OCI-LY1 (cell line): ENCODE measurements around the gene AQP12A.
"Not testable (repeated sequence)": the region's sequence is repeated elsewhere in the genome, so short reads cannot be mapped to it uniquely, and the experiment has no call there.

Experiments used
- H2AFZ ChIP-seq: fragments of 200-600 bp; sonication (generic), shearing (Covaris generic); 2 replicates; pipeline ENCODE4 v1.6.0; 2014; ENCODE audit warnings: antibody characterized with exemption, mild to moderate bottlenecking, low read length
- H3F3A ChIP-seq: fragments of 200-600 bp; sonication (generic), shearing (Covaris generic); 2 replicates; pipeline ENCODE4 v1.6.0; 2014; ENCODE audit warnings: mild to moderate bottlenecking, antibody characterized with exemption, low read length, moderate library complexity; ENCODE audit not compliant: insufficient read depth
- H3K27ac ChIP-seq: fragments of 200-600 bp; sonication (generic); 2 replicates; pipeline ENCODE4 v1.5.1; 2014; ENCODE audit warnings: low read length, mixed run types, mild to moderate bottlenecking, low read depth; ENCODE audit not compliant: poor library complexity, severe bottlenecking
- H3K27me3 ChIP-seq: fragments of 200-600 bp; sonication (generic); 2 replicates; pipeline ENCODE4 v1.6.0; 2014; ENCODE audit warnings: antibody characterized with exemption, mild to moderate bottlenecking, low read length, moderate library complexity; ENCODE audit not compliant: insufficient read depth
- H3K36me3 ChIP-seq: fragments of 200-600 bp; sonication (generic); 2 replicates; pipeline ENCODE4 v1.6.1; 2014; ENCODE audit warnings: mild to moderate bottlenecking, antibody characterized with exemption, low read length, moderate library complexity, mixed read lengths; ENCODE audit not compliant: insufficient read depth
- H3K4me1 ChIP-seq: fragments of 200-600 bp; sonication (generic); 2 replicates; pipeline ENCODE4 v1.5.1; 2014; ENCODE audit warnings: mild to moderate bottlenecking, low read length, moderate library complexity; ENCODE audit not compliant: insufficient read depth, severe bottlenecking
- H3K4me2 ChIP-seq: fragments of 200-600 bp; sonication (generic), shearing (Covaris generic); 2 replicates; pipeline ENCODE4 v1.6.1; 2014; ENCODE audit warnings: low read length
- H3K4me3 ChIP-seq: fragments of 200-600 bp; sonication (generic); 2 replicates; pipeline ENCODE4 v1.5.1; 2014; ENCODE audit warnings: low read length, low read depth, mild to moderate bottlenecking, mixed read lengths; ENCODE audit not compliant: poor library complexity, severe bottlenecking
- H3K79me2 ChIP-seq: fragments of 200-600 bp; shearing (Covaris generic); 2 replicates; pipeline ENCODE4 v1.6.1; 2016; ENCODE audit warnings: mixed run types, low read length, mixed read lengths; ENCODE audit not compliant: insufficient read depth
- H3K9ac ChIP-seq: fragments of 200-600 bp; sonication (generic), shearing (Covaris generic); 2 replicates; pipeline ENCODE4 v1.6.1; 2014; ENCODE audit warnings: mild to moderate bottlenecking, low read length, mixed read lengths
- H3K9me2 ChIP-seq: fragments of 200-600 bp; sonication (generic), shearing (Covaris generic); 2 replicates; pipeline ENCODE4 v1.6.1; 2014; ENCODE audit warnings: low read depth, mild to moderate bottlenecking, low read length, mixed read lengths
- H3K9me3 ChIP-seq: fragments of 200-600 bp; shearing (Covaris generic); 2 replicates; pipeline ENCODE4 v1.6.1; 2014; ENCODE audit warnings: low read length, mixed read lengths
- H4K20me1 ChIP-seq: fragments of 200-600 bp; sonication (generic), shearing (Covaris generic); 2 replicates; pipeline ENCODE4 v1.6.0; 2016; ENCODE audit warnings: mild to moderate bottlenecking, low read length; ENCODE audit not compliant: insufficient read depth
- CTCF ChIP-seq: fragments of 200-600 bp; sonication (generic), shearing (Covaris generic); IDR thresholded peaks from 2 replicates; pipeline ENCODE4 v1.5.1; 2017; ENCODE audit warnings: mild to moderate bottlenecking, antibody characterized with exemption, low read length, moderate library complexity, mixed read lengths
- EZH2 ChIP-seq: fragments of 200-600 bp; sonication (generic), shearing (Covaris generic); IDR thresholded peaks from 2 replicates; pipeline ENCODE4 v1.8.0; 2017; ENCODE audit warnings: borderline replicate concordance, mixed run types, mild to moderate bottlenecking, antibody characterized with exemption, low read length, moderate library complexity, mixed read lengths

Gene AQP12A

GRCh38 chr2:240650254-240650965 is 41.3 kb upstream of the AQP12A start:
- Histone ChIP-seq H3K4me3 (no peak overlapping the region), H3K9ac (no peak overlapping the region), H3K9me2 (no peaks in the 10 kb centered on the region), H3F3A (no peaks in the 10 kb centered on the region), H3K27ac (no peak overlapping the region), H4K20me1 (no peaks in the 10 kb centered on the region), H3K4me1 (no peaks in the 10 kb centered on the region), H2AFZ (no peak overlapping the region), H3K4me2 (no peak overlapping the region), H3K36me3 (no peaks in the 10 kb centered on the region), H3K9me3 (no peaks in the 10 kb centered on the region), H3K79me2 (no peaks in the 10 kb centered on the region), H3K27me3 (peaks cover 4% of the 10 kb centered on the region; the same call in 1 of the 2 replicates)
- no peak for TF ChIP-seq EZH2
- TF ChIP-seq CTCF = no peak

- Histone ChIP-seq H3K9me3 (no peaks in the 10 kb centered on the region), H3K4me3 (no peak overlapping the region), H3K9ac (no peak overlapping the region), H3K9me2 (no peaks in the 10 kb centered on the region), H3K36me3 (no peaks in the 10 kb centered on the region), H4K20me1 (no peaks in the 10 kb centered on the region), H2AFZ (no peak overlapping the region), H3F3A (no peaks in the 10 kb centered on the region), H3K27me3 (peaks cover 4% of the 10 kb centered on the region; the same call in 1 of the 2 replicates), H3K79me2 (no peaks in the 10 kb centered on the region), H3K4me1 (no peaks in the 10 kb centered on the region), H3K27ac (no peak overlapping the region), H3K4me2 (no peak overlapping the region)
- TF ChIP-seq EZH2 (no peak), CTCF (no peak)
Observed at GRCh38 chr2:240651185-240651584, 40.5 kb upstream of the AQP12A start.

- peaks cover 7% of the 10 kb centered on the region; the same call in 1 of the 2 replicates for H3K27me3 ChIP-seq
- no peak overlapping the region for H2AFZ ChIP-seq
Observed at GRCh38 chr2:240655931-240656886, 35.5 kb upstream of the AQP12A start.

GRCh38 chr2:240659883-240660282 is 31.8 kb upstream of the AQP12A start:
- H3F3A ChIP-seq, H3K9me2 ChIP-seq, H2AFZ ChIP-seq, H3K9ac ChIP-seq, H3K4me1 ChIP-seq, H3K36me3 ChIP-seq, H3K4me3 ChIP-seq, H3K27me3 ChIP-seq, H3K27ac ChIP-seq, H3K4me2 ChIP-seq, H3K79me2 ChIP-seq, H3K9me3 ChIP-seq, H4K20me1 ChIP-seq: not testable (repeated sequence)

More at GRCh38 chr2:240655931-240656886, 35.5 kb upstream of the AQP12A start:
- no peak for TF ChIP-seq EZH2
- no peak for TF ChIP-seq CTCF
- Histone ChIP-seq H3K79me2 (no peaks in the 10 kb centered on the region), H3K36me3 (no peaks in the 10 kb centered on the region), H3K9me2 (no peaks in the 10 kb centered on the region), H4K20me1 (no peaks in the 10 kb centered on the region), H3K9me3 (no peaks in the 10 kb centered on the region), H3F3A (no peaks in the 10 kb centered on the region), H3K27ac (no peak overlapping the region), H3K4me3 (no peak overlapping the region), H3K4me2 (no peak overlapping the region), H3K4me1 (no peaks in the 10 kb centered on the region), H3K9ac (no peak overlapping the region)
